HG03280 (cell line): Measurements from ENCODE around the gene RNF157.

ENCODE experiments used
- ATAC-seq: cut with Tn5 transposase; IDR thresholded peaks from one replicate; pipeline ENCODE4 v1.9.1; 2021; ENCODE audit warnings: mild to moderate bottlenecking, moderate library complexity; ENCODE audit not compliant: unreplicated experiment

The RNF157 gene

DNA sequence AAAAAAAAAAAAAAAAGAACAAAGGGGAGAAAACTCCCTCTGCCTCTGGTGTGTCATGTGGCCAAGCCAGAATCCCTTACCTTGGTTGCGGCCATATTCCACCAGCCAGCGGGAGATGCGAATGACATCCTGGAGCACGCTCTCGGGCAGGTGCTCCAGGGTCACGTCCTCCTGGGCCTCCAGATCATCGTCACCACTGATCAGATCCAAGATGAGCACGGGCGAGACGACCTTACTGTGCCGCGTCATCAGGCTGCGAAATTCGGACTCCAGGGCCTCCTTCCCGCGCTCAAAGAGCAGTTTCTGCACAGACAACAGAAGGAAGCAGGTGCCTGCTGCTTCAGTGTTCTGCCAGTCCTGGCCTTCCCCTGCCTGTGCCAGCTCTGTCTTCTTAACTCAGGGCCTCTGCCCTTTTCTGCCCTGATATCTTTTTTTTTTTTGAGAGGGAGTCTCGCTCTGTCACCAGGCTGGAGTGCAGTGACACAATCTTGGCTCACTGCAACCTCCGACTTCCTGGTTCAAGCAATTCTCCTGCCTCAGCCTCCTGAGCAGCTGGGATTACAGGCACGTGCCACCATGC lies 142.5 kb downstream of the RNF157 start:
- no peak for ATAC-seq

DNA sequence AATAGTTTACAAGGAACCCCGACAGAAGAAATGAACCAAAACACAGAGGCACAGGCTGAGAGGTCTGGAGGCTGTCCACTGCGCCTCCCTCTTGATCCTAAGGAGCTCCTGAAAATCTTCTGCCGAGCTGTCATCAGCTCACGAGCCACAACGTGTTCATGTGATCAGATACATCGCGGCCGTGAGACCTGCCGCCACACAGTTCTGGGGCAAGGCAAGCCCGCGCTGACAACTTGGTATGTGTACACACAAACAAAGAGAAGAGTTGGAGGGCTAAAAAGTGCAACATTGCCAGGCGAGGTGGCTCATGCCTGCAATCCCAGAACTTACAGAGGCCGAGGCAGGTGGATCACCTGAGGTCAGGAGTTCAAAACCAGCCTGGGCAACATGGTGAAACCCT lies 144.3 kb downstream of the RNF157 start:
- ATAC-seq: no peak

DNA sequence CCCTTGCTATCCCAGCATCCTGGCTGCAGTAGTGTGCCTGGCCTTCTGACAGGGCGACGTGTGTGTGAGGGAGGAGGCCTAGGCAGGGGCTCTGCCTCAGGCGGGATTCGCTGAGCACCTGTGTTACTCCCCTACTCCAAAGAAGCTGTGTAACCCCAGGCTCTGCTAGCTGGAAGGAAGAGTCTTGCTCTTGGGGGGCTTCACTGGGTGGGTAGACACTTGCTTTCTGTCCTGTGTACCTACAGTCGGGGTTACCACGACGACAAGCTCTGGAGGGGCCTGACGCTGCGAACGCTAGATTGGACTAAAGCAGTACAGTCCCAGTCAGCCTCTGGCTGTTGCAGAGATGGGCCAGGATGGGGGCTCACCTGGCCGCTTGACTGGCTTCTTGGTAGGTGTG lies 146.2 kb downstream of the RNF157 start:
- no peak for ATAC-seq

DNA sequence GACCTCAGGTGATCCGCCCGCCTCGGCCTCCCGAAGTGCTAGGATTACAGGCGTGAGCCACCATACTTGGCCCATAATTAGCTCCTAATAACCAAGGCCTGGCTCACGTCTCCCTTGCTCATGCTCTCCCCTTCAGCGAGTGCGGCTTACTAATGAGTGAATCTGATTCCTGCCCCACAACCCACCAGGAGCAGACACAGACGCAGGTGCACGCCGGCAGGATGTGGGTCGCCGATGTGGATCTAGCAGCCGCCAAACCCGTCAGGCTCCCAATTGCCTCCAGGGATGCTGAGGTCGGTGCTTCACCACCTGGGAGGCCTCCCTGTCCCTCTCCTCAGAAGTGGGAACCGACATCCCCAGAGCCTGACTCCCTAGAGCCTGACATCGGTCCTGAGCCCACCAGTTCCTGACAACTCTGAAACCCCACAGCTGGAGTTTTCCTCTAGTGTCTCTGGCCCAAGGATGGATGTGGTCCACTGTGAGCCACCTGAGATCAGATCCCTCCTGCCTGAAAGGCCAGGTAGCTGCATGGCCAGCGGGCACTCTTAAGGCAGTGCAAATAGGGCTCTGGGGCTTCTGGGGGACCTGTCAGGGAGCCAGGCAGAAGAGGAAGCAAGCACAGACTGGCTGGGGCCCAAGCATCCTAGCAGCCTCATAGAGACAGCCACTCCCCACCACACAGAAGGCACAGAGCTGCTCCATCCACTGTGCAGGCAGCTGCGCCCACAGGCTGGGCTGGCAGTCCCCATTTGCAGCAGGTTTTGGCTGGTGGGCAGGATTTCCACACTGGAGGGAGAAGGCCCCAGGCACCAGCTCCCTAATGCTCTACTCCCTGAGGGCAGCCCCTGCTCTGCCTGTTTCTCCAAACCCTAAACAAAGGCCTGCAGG lies 147.5 kb downstream of the RNF157 start:
- ATAC-seq: no peak
